DOHH2 (cell line): ENCODE data around the gene SMARCD1.

Experiments used
- CTCF ChIP-seq: fragments of 200-600 bp; sonication (generic); IDR thresholded peaks from one replicate; pipeline ENCODE4 v1.5.1; 2014; ENCODE audit warnings: antibody characterized with exemption, mild to moderate bottlenecking, low read depth, low read length; ENCODE audit not compliant: poor library complexity, severe bottlenecking
- EZH2phosphoT487 ChIP-seq: fragments of 200-600 bp; sonication (generic); IDR thresholded peaks from 2 replicates; pipeline ENCODE4 v1.6.1; 2017; ENCODE audit warnings: borderline replicate concordance, mild to moderate bottlenecking, antibody characterized with exemption, low read length, moderate library complexity, mixed read lengths

- TF ChIP-seq CTCF (no peak), EZH2phosphoT487 (no peak)
Observed at GRCh38 chr12:50069539-50069938, 15.6 kb upstream of the SMARCD1 start.
